Measurements from ENCODE around the gene NOL4L. TPM values are rescaled to one million over a fixed set of nuclear protein-coding genes. Genes with fewer than 3 reads are reported as not detected.

Gene NOL4L
- total RNA-seq, 2 experiments from 2014 or later = 53.1 to 55.6 TPM

GRCh38 chr20:32619586-32619985 is 34.5 kb upstream of the NOL4L start:
- no peaks in the 10 kb centered on the region for H3K27me3 Mint-ChIP-seq
- no peak for TF ChIP-seq CTCF (IDR thresholded peaks at IDR 0.05)
- H3K27ac Mint-ChIP-seq = no peak overlapping the region
- H3K36me3 ChIP-seq (ENCODE audit: insufficient read depth, low read length) = no peaks in the 10 kb centered on the region
- peaks cover 9% of the 10 kb centered on the region for H3K4me1 ChIP-seq (ENCODE audit: insufficient read depth, low read length)
- H3K9me3 ChIP-seq (ENCODE audit: control insufficient read depth in 1 of 2, insufficient read depth in 1 of 2, low read length in 2 of 2) = no peaks in the 10 kb centered on the region
- no peak for DNase-seq
- no peak overlapping the region for H3K4me3 ChIP-seq (ENCODE audit: low read length)
- intact Hi-C loops (cut with DNase I, micrococcal nuclease) = no loop called here
- peaks cover 9% of the 10 kb centered on the region for H3K4me1 Mint-ChIP-seq (ENCODE audit: low read depth)
- no peak for ATAC-seq (ENCODE audit: poor library complexity)
- POLR2A ChIA-PET = no interaction called here
- no peaks in the 10 kb centered on the region for H3K27me3 ChIP-seq (ENCODE audit: control insufficient read depth in 1 of 2, insufficient read depth in 2 of 2, low read length in 2 of 2)
- H3K27ac ChIP-seq (ENCODE audit: low read depth in 1 of 2, low read length in 2 of 2) = no peak overlapping the region
- no peak overlapping the region for H3K4me3 Mint-ChIP-seq
- CTCF ChIA-PET = no interaction called here
- H3K36me3 Mint-ChIP-seq (ENCODE audit: low read depth) = no peaks in the 10 kb centered on the region
- H3K9me3 Mint-ChIP-seq = no peaks in the 10 kb centered on the region

GRCh38 chr20:32614772-32615171 is 29.6 kb upstream of the NOL4L start:
- H3K9me3 ChIP-seq (ENCODE audit: control insufficient read depth in 1 of 2, insufficient read depth in 1 of 2, low read length in 2 of 2) = no peaks in the 10 kb centered on the region
- peaks cover 17% of the 10 kb centered on the region for H3K4me1 ChIP-seq (ENCODE audit: insufficient read depth, low read length)
- H3K36me3 Mint-ChIP-seq (ENCODE audit: low read depth) = no peaks in the 10 kb centered on the region

GRCh38 chr20:32614303-32614702 is 29.2 kb upstream of the NOL4L start:
- Mint-ChIP-seq H3K4me3 (no peak overlapping the region), H3K27me3 (no peaks in the 10 kb centered on the region), H3K4me1 (ENCODE audit: low read depth) (peaks cover 21% of the 10 kb centered on the region), H3K9me3 (no peaks in the 10 kb centered on the region), H3K27ac (no peak overlapping the region), H3K36me3 (ENCODE audit: low read depth) (no peaks in the 10 kb centered on the region)
- ATAC-seq (ENCODE audit: poor library complexity) (no peak), DNase-seq (no peak)
- peaks cover 17% of the 10 kb centered on the region for H3K4me1 ChIP-seq (ENCODE audit: insufficient read depth, low read length)
- POLR2A ChIA-PET = no interaction called here
- intact Hi-C loops (cut with DNase I, micrococcal nuclease) = no loop called here
- no peak overlapping the region for H3K27ac ChIP-seq (ENCODE audit: low read depth in 1 of 2, low read length in 2 of 2)
- H3K27me3 ChIP-seq (ENCODE audit: control insufficient read depth in 1 of 2, insufficient read depth in 2 of 2, low read length in 2 of 2) = no peaks in the 10 kb centered on the region
- H3K9me3 ChIP-seq (ENCODE audit: control insufficient read depth in 1 of 2, insufficient read depth in 1 of 2, low read length in 2 of 2) = no peaks in the 10 kb centered on the region
- no peak overlapping the region for H3K4me3 ChIP-seq (ENCODE audit: low read length)
- no peak for TF ChIP-seq CTCF (IDR thresholded peaks at IDR 0.05)
- CTCF ChIA-PET = no interaction called here
- H3K36me3 ChIP-seq (ENCODE audit: insufficient read depth, low read length) = no peaks in the 10 kb centered on the region

More at GRCh38 chr20:32614772-32615171, 29.6 kb upstream of the NOL4L start:
- ATAC-seq (ENCODE audit: poor library complexity) = no peak
- H3K4me1 Mint-ChIP-seq (ENCODE audit: low read depth) = peaks cover 21% of the 10 kb centered on the region
- ChIA-PET POLR2A (no interaction called here), CTCF (interaction anchor here (0.7 kb wide), 1 partner anchor 82 kb away, joined by 3 read pairs; no protein-coding TSS in a partner anchor)
- no peaks in the 10 kb centered on the region for H3K27me3 ChIP-seq (ENCODE audit: control insufficient read depth in 1 of 2, insufficient read depth in 2 of 2, low read length in 2 of 2)
- TF ChIP-seq CTCF (IDR thresholded peaks at IDR 0.05) = no peak
- no peak overlapping the region for H3K27ac Mint-ChIP-seq
- H3K27ac ChIP-seq (ENCODE audit: low read depth in 1 of 2, low read length in 2 of 2) = no peak overlapping the region
- no peak for DNase-seq
- H3K36me3 ChIP-seq (ENCODE audit: insufficient read depth, low read length) = no peaks in the 10 kb centered on the region
- H3K4me3 ChIP-seq (ENCODE audit: low read length) = no peak overlapping the region
- H3K9me3 Mint-ChIP-seq = no peaks in the 10 kb centered on the region
- intact Hi-C loops (cut with DNase I, micrococcal nuclease) = no loop called here
- H3K27me3 Mint-ChIP-seq = no peaks in the 10 kb centered on the region
- H3K4me3 Mint-ChIP-seq = no peak overlapping the region
